ENCODE results near the gene MXD3. TPM values are rescaled to one million over a fixed set of nuclear protein-coding genes. Genes with fewer than 3 reads are reported as not detected.
"Not testable (repeated sequence)": the region's sequence is repeated elsewhere in the genome, so short reads cannot be mapped to it uniquely, and the experiment has no call there.

The MXD3 gene
- total RNA-seq, 1 donor from 2014 or later = 32.5 TPM

- intact Hi-C loops (cut with micrococcal nuclease) = loop anchor here (5.0 kb wide), 1 partner anchor 176 kb away; no protein-coding TSS in a partner anchor
These were observed 23.5 kb downstream of the MXD3 start for GRCh38 chr5:177288191-177288590.

- intact Hi-C loops (cut with micrococcal nuclease) = no loop called here
These were observed 34.8 kb downstream of the MXD3 start for GRCh38 chr5:177276886-177277285.

DNA sequence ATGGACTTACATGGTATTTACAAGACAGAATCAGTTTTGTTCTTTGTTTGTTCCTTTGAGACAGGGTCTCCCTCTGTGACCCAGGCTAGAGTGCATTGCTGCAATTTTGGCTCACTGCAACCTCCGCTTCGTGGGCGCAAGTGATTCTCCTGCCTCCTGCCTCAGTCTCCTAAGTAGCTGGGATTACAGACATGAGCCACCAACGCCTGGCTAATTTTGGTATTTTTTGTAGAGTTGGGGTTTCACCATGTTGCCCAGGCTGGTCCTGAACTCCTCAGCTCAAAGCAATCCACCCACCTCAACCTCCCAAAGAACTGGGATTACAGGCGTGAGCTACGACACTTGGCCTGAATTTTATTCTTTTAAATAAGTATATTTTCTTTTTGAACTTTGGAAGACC lies 35.8 kb downstream of the MXD3 start:
- intact Hi-C loops (cut with micrococcal nuclease) = no loop called here

- intact Hi-C loops (cut with micrococcal nuclease) = no loop called here
These were observed 40.6 kb downstream of the MXD3 start for GRCh38 chr5:177271113-177271512.

DNA sequence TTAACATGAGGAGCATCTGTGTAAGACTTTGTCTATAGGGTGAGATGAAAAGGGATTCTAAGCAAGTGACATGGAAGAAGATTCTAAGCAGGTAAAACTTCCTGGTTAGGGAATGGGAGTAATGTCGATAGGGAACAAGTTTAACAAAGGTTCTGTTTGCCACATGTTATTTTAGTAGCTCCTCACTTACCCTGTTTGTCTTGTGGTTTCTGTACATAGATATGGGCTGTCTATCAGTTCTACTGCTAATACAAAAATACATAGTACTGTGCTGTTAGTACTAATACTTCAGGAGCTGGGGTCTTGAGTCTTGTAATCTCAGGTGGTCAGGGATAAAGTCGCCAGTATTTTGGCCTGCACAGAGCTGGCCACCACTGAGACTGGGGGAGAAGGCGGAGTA lies 41.0 kb downstream of the MXD3 start:
- intact Hi-C loops (cut with micrococcal nuclease) = no loop called here

- intact Hi-C loops (cut with micrococcal nuclease) = no loop called here
These were observed 41.7 kb downstream of the MXD3 start for GRCh38 chr5:177269976-177270375.

GRCh38 chr5:177269232-177269895 lies 42.3 kb downstream of the MXD3 start:
- intact Hi-C loops (cut with micrococcal nuclease) = no loop called here

GRCh38 chr5:177265395-177265794 lies 46.3 kb downstream of the MXD3 start:
- intact Hi-C loops (cut with micrococcal nuclease) = no loop called here

DNA sequence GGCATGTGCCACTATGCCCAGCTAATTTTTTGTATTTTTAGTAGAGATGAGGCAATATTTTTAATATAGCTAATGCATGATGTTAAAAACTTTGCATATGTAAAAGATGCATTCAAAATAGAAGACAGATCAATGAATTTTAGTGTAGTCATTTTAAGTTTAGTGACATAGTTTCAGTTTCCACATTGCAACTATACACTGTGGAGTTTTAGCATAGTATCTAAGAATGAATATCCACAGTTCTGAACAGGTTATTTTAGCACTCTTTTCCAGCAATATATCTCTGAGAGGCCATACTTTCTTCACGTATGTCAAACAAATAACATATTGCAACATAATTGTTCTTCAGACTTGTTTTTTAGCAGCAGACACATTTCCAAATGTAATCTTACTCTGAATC lies 47.5 kb downstream of the MXD3 start:
- intact Hi-C loops (cut with micrococcal nuclease) = no loop called here

DNA sequence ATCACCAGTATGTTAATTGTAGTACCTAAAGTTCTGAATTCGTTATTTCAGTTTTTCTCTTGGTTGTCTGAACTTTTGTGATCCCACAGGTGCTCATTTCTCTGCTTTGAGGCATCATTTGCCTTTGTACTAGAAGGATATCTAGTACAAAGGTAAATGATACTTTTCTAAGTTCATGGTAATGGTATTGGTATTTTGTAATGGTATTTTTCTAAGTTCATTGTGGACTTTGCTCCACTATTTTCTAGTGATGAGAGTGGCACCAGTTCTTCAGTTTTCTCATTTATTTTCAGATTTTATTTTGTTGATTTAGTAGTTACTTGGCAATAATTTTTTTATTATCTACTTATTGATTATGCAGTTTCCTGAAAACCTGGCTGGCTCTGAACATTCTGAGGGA lies 50.2 kb downstream of the MXD3 start:
- intact Hi-C loops (cut with micrococcal nuclease) = no loop called here

GRCh38 chr5:177260961-177261360 lies 50.7 kb downstream of the MXD3 start:
- intact Hi-C loops (cut with micrococcal nuclease) = no loop called here

DNA sequence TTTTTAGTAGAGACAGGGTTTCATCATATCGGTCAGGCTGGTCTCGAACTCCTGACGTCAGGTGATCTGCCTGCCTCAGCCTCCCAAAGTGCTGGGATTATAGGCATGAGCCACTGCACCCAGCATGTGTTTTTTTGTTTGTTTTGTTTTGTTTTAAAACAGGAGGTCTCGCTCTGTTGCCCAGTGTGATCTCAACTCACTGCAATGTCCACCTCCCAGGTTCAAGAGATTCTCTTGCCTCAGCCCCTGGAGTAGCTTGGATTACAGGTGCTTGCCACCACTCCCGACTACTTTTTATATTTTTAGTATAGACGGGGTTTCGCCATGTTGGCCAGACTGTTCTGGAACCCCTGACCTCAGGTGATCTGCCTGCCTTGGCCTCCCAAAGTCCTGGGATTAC lies 53.0 kb downstream of the MXD3 start:
- intact Hi-C loops (cut with micrococcal nuclease) = not testable (repeated sequence)

Other genes with a start within 250 kb of the MXD3 start
- 1.3 and 1.6 TPM in 2 replicates for gene FGFR4, start 225.0 kb downstream of the MXD3 start, total RNA-seq
- 115 and 116 TPM in 2 replicates for gene NSD1, start 178.1 kb downstream of the MXD3 start, total RNA-seq
- gene RAB24, start 8.2 kb downstream of the MXD3 start, total RNA-seq = 42.2 and 42.3 TPM in 2 replicates
- gene PRELID1, start 8.1 kb downstream of the MXD3 start, total RNA-seq = 187 and 190 TPM in 2 replicates
- 151 and 157 TPM in 2 replicates for gene LMAN2, start 39.8 kb upstream of the MXD3 start, total RNA-seq
- 90.9 and 95.3 TPM in 2 replicates for gene RGS14, start 46.0 kb upstream of the MXD3 start, total RNA-seq
- 0.32 TPM in 1 of 2 replicates, not detected in the other for gene SLC34A1, start 72.5 kb upstream of the MXD3 start, total RNA-seq
- gene PFN3, start 88.8 kb upstream of the MXD3 start, total RNA-seq = not detected in 2 replicates
- 0.22 TPM in 1 of 2 replicates, not detected in the other for gene F12, start 97.7 kb upstream of the MXD3 start, total RNA-seq
- gene GRK6, start 114.8 kb upstream of the MXD3 start, total RNA-seq = 137 TPM in 2 replicates
- 3.0 and 3.4 TPM in 2 replicates for gene PRR7, start 134.9 kb upstream of the MXD3 start, total RNA-seq
- 6.0 and 8.7 TPM in 2 replicates for gene DBN1, start 161.7 kb upstream of the MXD3 start, total RNA-seq
- 34.8 and 35.7 TPM in 2 replicates for gene PDLIM7, start 185.7 kb upstream of the MXD3 start, total RNA-seq
- gene DOK3, start 197.9 kb upstream of the MXD3 start, total RNA-seq = 4.3 and 5.3 TPM in 2 replicates
- 106 and 126 TPM in 2 replicates for gene DDX41, start 205.1 kb upstream of the MXD3 start, total RNA-seq
- gene FAM193B, start 242.7 kb upstream of the MXD3 start, total RNA-seq = 87.8 and 93.8 TPM in 2 replicates